ENCODE data around the gene PALD1.
"Not testable (repeated sequence)": the region's sequence is repeated elsewhere in the genome, so short reads cannot be mapped to it uniquely, and the experiment has no call there.

Gene PALD1

GRCh38 chr10:70575874-70576802, 97.6 kb downstream of the PALD1 start:
- DNase-seq = peak; percentile 60

GRCh38 chr10:70576803-70577517, 98.4 kb downstream of the PALD1 start:
- no peak for DNase-seq

GRCh38 chr10:70578371-70578947, 99.9 kb downstream of the PALD1 start:
- DNase-seq = peak; percentile 59 to 71

GRCh38 chr10:70579234-70580002, 100.9 kb downstream of the PALD1 start:
- DNase-seq = peak in 1 of 2 donors; percentile 55

- not testable (repeated sequence) for DNase-seq
Measured at GRCh38 chr10:70581176-70581575, 102.6 kb downstream of the PALD1 start.

GRCh38 chr10:70582793-70583668, 104.5 kb downstream of the PALD1 start:
- no peak for DNase-seq

GRCh38 chr10:70583669-70584037, 105.1 kb downstream of the PALD1 start:
- no peak for DNase-seq

GRCh38 chr10:70584366-70584765, 105.8 kb downstream of the PALD1 start:
- DNase-seq = no peak

- DNase-seq = no peak
Measured at GRCh38 chr10:70584909-70585544, 106.5 kb downstream of the PALD1 start.

- no peak for DNase-seq
Measured at GRCh38 chr10:70585578-70586169, 107.1 kb downstream of the PALD1 start.

GRCh38 chr10:70586348-70586930, 107.9 kb downstream of the PALD1 start:
- no peak for DNase-seq

GRCh38 chr10:70587045-70587658, 108.6 kb downstream of the PALD1 start:
- no peak for DNase-seq

GRCh38 chr10:70588255-70588654, 109.7 kb downstream of the PALD1 start:
- DNase-seq = no peak

GRCh38 chr10:70588859-70589570, 110.4 kb downstream of the PALD1 start:
- no peak for DNase-seq

- DNase-seq = no peak
Measured at GRCh38 chr10:70589762-70590654, 111.4 kb downstream of the PALD1 start.

- no peak for DNase-seq
Measured at GRCh38 chr10:70590655-70591416, 112.3 kb downstream of the PALD1 start.

GRCh38 chr10:70592186-70592735, 113.7 kb downstream of the PALD1 start:
- DNase-seq = no peak

Data from CD4-positive, alpha-beta T cell treated with Interferon alpha-2 for 1 hour (primary cell).